RWPE2 (cell line): ENCODE results near the gene MRPS25.

Source experiments
- ATAC-seq: fragments of 200-7000 bp; cut with Tn5 transposase; 3 replicates; pipeline ENCODE4 v1.9.1; 2021; ENCODE audit warnings: low read depth
- DNase-seq: peaks from one replicate; pipeline ENCODE4 v3.0.0-alpha.2; 2020; ENCODE audit warnings: low spot score
- H3K27ac ChIP-seq: fragments of 450-650 bp; 2 replicates; pipeline ENCODE4 v1.5.1; 2017; ENCODE audit warnings: mild to moderate bottlenecking; ENCODE audit not compliant: poor library complexity, severe bottlenecking
- H3K27me3 ChIP-seq: fragments of 250-450 bp; sonication (Bioruptor Pico); 2 replicates; pipeline ENCODE4 v1.5.1; 2021; ENCODE audit warnings: mild to moderate bottlenecking, moderate library complexity; ENCODE audit not compliant: insufficient read depth, poor library complexity, severe bottlenecking
- H3K36me3 ChIP-seq: fragments of 250-450 bp; sonication (Bioruptor Pico); 2 replicates; pipeline ENCODE4 v1.5.1; 2020; ENCODE audit warnings: low read depth, mild to moderate bottlenecking, moderate library complexity
- H3K4me1 ChIP-seq: fragments of 250-450 bp; sonication (Bioruptor Pico); 2 replicates; pipeline ENCODE4 v1.5.1; 2021; ENCODE audit warnings: mild to moderate bottlenecking, moderate library complexity; ENCODE audit not compliant: insufficient read depth, poor library complexity, severe bottlenecking
- H3K4me3 ChIP-seq: fragments of 250-450 bp; sonication (Bioruptor Pico); 2 replicates; pipeline ENCODE4 v1.5.1; 2021; ENCODE audit warnings: mild to moderate bottlenecking, moderate library complexity; ENCODE audit not compliant: severe bottlenecking
- H3K9me3 ChIP-seq: fragments of 250-450 bp; sonication (Bioruptor Pico); 2 replicates; pipeline ENCODE4 v1.5.1; 2021; ENCODE audit warnings: mild to moderate bottlenecking, moderate library complexity; ENCODE audit not compliant: severe bottlenecking
- CTCF ChIP-seq: fragments of 450-650 bp; IDR thresholded peaks from one replicate; pipeline ENCODE4 v1.5.1; 2017; ENCODE audit warnings: mild to moderate bottlenecking, moderate library complexity; ENCODE audit not compliant: poor library complexity, severe bottlenecking

The MRPS25 gene

DNA sequence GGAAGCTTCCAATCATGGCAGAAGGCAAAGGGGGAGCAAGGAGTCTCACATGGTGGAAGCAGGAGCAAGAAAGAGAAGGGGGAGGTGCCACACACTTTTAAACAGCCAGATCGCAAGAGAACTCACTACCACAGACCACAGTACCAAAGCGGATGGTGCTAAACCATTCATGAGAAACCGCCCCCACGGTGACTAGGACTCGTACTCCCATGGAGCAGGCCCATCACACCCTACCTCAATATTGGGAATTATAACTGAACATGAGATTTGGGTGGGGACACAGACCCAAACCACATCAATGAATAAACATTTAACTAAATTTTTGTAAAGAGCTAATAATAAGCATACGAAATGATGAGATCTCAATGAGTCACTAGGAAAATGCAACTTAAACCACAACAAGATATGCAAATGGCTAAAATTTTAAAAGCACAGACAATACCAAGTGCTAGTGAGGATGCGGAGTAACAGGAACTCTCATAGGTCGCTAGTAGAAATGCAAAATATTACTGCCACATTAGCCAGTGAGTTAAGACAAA lies 10.0 kb downstream of the MRPS25 start:
- H3K9me3 ChIP-seq: no peaks in the 10 kb centered on the region
- no peak for ATAC-seq
- no peak overlapping the region for H3K27ac ChIP-seq
- no peak for DNase-seq
- TF ChIP-seq CTCF: no peak
- peaks cover 91% of the 10 kb centered on the region for H3K36me3 ChIP-seq
- H3K27me3 ChIP-seq: no peaks in the 10 kb centered on the region
- no peaks in the 10 kb centered on the region for H3K4me1 ChIP-seq
- no peak overlapping the region for H3K4me3 ChIP-seq

DNA sequence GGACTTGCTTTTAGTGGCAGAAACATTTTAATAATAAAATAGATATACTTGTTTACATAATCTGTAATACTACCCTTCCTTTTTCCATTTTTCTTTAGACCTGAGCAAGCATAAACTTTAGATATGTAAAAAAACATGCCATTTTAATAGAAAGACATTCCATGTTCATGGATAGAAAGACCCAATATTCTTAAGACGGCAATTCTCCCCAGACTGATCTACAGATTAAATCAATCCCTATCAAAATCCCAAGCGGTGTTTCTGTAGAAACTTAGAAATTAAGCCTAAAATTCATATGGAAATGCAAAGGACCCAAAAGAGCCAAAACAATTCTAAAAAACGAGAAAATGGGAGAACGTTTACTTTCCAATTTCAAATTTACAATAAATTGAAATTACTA lies 11.6 kb downstream of the MRPS25 start:
- DNase-seq (no peak), ATAC-seq (no peak)
- Histone ChIP-seq H3K9me3 (no peaks in the 10 kb centered on the region), H3K27me3 (no peaks in the 10 kb centered on the region), H3K4me3 (no peak overlapping the region), H3K4me1 (no peaks in the 10 kb centered on the region), H3K27ac (no peak overlapping the region), H3K36me3 (peaks cover 90% of the 10 kb centered on the region)
- no peak for TF ChIP-seq CTCF

DNA sequence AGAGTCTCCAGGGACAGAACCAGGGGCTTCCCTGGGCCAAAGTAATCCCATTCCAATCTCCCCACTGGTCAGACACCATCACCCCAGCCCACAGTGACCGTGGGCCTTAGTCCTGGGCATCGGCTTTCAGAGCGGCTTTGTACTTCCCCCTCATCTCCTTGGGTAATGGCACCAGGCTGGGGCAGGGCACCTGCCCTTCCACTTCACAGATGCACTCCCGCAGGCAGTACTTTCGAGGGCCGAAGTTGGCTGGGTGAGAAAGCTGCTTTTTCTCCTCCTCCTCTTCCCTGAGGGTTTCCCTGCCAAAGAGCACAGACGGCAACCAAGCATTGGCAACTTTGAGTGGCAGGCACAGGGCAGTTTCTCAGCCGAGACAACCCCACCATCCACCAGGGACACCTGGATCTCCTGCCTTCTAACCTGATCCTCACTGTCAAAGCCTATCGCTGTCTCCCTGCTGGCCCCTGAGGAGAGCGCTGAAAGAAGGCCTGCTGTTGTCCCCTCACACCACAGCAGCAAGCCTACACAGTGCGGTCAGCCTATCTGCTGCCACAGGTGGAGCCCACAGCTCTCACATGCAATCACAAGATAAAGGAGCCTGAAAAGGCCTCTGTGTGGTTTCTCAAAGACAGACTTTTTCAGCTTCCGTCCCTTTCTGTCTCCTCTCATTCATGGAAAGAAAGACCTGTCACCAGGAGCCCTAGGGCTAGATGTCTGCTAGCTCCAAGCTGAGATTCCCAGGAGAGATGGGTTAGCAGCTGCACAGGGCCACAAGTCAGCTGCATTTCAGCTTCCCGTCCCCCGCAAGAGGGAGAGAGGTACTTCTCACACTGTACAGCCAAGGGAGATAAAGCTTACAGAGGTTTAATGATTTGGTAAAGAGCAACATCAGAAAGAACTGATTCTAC lies 12.5 kb downstream of the MRPS25 start:
- ATAC-seq: no peak
- Histone ChIP-seq H3K36me3 (peaks cover 90% of the 10 kb centered on the region), H3K27ac (no peak overlapping the region)

DNA sequence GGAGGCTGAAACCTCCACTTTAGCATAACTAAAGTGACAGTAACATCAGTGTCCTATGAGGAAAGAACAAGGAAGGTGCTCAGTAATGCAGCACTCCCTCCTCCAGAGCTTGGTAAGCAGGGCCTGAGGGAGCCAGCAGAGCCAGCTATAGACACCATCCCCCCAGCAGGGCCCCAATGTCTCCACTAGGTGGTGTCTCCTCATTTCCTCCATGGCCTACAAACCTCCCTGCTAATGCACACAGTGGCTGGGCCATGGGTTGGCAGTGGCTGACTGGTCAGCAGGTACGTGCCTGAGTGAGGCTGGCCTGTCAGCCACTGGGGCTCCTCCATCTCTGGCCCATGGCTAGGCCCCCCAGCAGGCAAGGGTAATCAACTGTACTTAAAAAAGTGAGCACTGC lies 13.6 kb downstream of the MRPS25 start:
- TF ChIP-seq CTCF: peak; percentile 52
- Histone ChIP-seq H3K4me3 (no peak overlapping the region), H3K27ac (no peak overlapping the region), H3K4me1 (no peaks in the 10 kb centered on the region), H3K36me3 (peaks cover 90% of the 10 kb centered on the region), H3K27me3 (no peaks in the 10 kb centered on the region), H3K9me3 (no peaks in the 10 kb centered on the region)
- DNase-seq: no peak
- peak; percentile 91 for ATAC-seq

More for the DNA sequence above, 12.5 kb downstream of the MRPS25 start:
- no peak for DNase-seq
- Histone ChIP-seq H3K4me1 (no peaks in the 10 kb centered on the region), H3K9me3 (no peaks in the 10 kb centered on the region), H3K27me3 (no peaks in the 10 kb centered on the region), H3K4me3 (no peak overlapping the region)
- no peak for TF ChIP-seq CTCF
